Large intestine (tissue), 3 donors: ENCODE data around the gene CBS. TPM values are rescaled to one million over a fixed set of nuclear protein-coding genes. Genes with fewer than 3 reads are reported as not detected.

ENCODE experiments used
- DNase-seq, 2 donors: peaks; one replicate each; pipeline versions ENCODE4 v3.0.0 to v3.0.0-alpha.2; 2013
- H3K27ac ChIP-seq: one replicate; pipeline ENCODE4 v1.5.1; 2013; ENCODE audit warnings: low read length
- H3K27me3 ChIP-seq: 2 replicates; pipeline ENCODE4 v1.6.1; 2013; ENCODE audit warnings: low read length; ENCODE audit not compliant: control insufficient read depth, insufficient read depth
- H3K36me3 ChIP-seq: 2 replicates; pipeline ENCODE4 v1.6.1; 2013; ENCODE audit warnings: low read length; ENCODE audit not compliant: control insufficient read depth, insufficient read depth
- H3K4me1 ChIP-seq: one replicate; pipeline ENCODE4 v1.6.1; 2013; ENCODE audit warnings: low read length; ENCODE audit not compliant: control insufficient read depth, insufficient read depth
- H3K4me3 ChIP-seq: one replicate; pipeline ENCODE4 v1.5.1; 2013; ENCODE audit warnings: low read length
- H3K9me3 ChIP-seq: one replicate; pipeline ENCODE4 v1.6.1; 2013; ENCODE audit warnings: mild to moderate bottlenecking, low read depth, low read length, moderate library complexity; ENCODE audit not compliant: control insufficient read depth
- WGBS: methylation state at CpG from one replicate; pipeline ENCODE4 v1.1.5; 2013; ENCODE audit warnings: low lambda C conversion rate; ENCODE audit not compliant: insufficient coverage; 5-methylcytosine and 5-hydroxymethylcytosine counted together
- polyA plus RNA-seq: library from polyadenylated mRNA; unstranded; fragments of 120-200 nt; gene quantifications from one replicate; pipeline ENCODE4 v1.2.1, GENCODE V29; 2013

Gene CBS
- polyA plus RNA-seq, 1 donor = 8.5 TPM

GRCh38 chr21:43024439-43025136 is 51.0 kb downstream of the CBS start:
- H3K9me3 ChIP-seq = no peaks in the 10 kb centered on the region
- WGBS = 92% methylated on average over 2 of the region's 17 CpGs
- DNase-seq = no peak
- H3K27me3 ChIP-seq = no peaks in the 10 kb centered on the region
- H3K27ac ChIP-seq = no peak overlapping the region
- peaks cover 74% of the 10 kb centered on the region for H3K36me3 ChIP-seq
- no peaks in the 10 kb centered on the region for H3K4me1 ChIP-seq
- no peak overlapping the region for H3K4me3 ChIP-seq

GRCh38 chr21:43023175-43023574 is 52.5 kb downstream of the CBS start:
- Histone ChIP-seq H3K4me3 (no peak overlapping the region), H3K27me3 (no peaks in the 10 kb centered on the region), H3K27ac (no peak overlapping the region), H3K4me1 (no peaks in the 10 kb centered on the region), H3K36me3 (peaks cover 68% of the 10 kb centered on the region), H3K9me3 (no peaks in the 10 kb centered on the region)
- no CpG with 5 or more reads among the region's 8 CpGs for WGBS
- DNase-seq = no peak

DNA sequence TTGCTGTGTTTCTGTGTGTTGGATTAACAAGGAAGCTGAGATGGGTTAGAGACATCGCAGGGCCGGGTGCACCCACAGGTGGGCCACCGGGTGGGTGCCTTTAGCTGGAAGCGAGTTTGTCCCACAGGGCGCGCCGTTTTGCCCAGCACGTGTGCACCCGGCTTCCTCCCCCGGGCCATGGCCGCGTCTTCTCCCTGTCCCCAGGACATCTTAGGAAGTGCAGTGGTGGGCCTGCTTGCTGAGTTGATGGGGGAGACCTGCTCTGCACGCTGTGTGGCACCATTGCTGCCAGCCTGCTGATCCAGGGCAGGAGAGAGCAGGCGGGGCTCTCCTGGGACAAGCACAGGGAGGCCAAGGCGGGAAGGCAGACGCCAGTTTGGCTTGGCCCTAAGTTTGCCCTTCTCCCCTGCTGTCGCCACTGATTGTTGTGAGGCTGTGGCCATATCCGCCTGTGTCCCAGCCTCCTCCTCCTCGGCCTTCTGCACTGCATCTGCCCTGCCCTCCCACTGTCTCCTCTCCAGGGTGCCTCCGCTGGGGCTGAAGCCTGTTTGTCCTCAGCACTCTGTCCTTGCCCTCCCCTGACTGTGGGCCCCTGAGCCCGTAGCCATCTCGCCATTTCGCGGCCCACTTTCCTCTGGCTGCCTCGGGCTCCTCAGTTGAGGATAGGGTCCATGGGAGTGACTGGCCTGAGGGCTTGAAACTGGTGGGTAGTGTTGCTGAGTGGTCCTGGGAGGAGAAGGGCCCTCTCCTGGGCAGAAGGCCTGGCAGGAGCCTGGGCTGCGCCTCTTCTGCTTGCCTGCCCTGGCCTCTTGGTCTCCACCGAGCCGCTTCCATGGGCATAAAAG is 53.7 kb downstream of the CBS start:
- WGBS = no CpG with 5 or more reads among the region's 28 CpGs
- Histone ChIP-seq H3K4me1 (no peaks in the 10 kb centered on the region), H3K27ac (no peak overlapping the region), H3K9me3 (no peaks in the 10 kb centered on the region), H3K27me3 (no peaks in the 10 kb centered on the region), H3K36me3 (peaks cover 67% of the 10 kb centered on the region), H3K4me3 (no peak overlapping the region)
- no peak for DNase-seq

DNA sequence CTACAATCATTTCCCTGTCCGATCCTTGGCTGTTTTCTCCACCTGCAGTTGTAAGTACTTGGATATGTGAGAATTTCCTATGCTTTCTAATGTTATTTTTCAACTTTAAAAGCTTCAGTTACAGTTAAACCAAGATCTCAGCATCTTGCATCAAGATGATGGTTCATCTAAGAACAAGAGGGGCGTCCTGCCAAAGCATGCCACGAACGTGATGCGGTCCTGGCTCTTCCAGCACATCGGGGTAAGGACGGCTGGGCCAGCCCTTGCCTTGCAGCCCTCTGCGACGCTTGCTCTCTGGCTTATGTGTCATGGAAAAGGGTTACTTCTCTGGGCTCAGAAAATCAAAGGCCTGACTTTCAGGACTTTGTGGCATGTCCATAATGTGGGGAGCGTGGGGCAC is 54.4 kb downstream of the CBS start:
- no peak for DNase-seq
- peaks cover 67% of the 10 kb centered on the region for H3K36me3 ChIP-seq
- no peak overlapping the region for H3K4me3 ChIP-seq
- no peaks in the 10 kb centered on the region for H3K27me3 ChIP-seq
- H3K4me1 ChIP-seq = no peaks in the 10 kb centered on the region
- 100% methylated on average over 1 of the region's 10 CpGs for WGBS
- no peaks in the 10 kb centered on the region for H3K9me3 ChIP-seq
- no peak overlapping the region for H3K27ac ChIP-seq

GRCh38 chr21:43020771-43021170 is 54.9 kb downstream of the CBS start:
- Histone ChIP-seq H3K27ac (no peak overlapping the region), H3K27me3 (no peaks in the 10 kb centered on the region), H3K36me3 (peaks cover 70% of the 10 kb centered on the region), H3K4me1 (no peaks in the 10 kb centered on the region), H3K4me3 (no peak overlapping the region), H3K9me3 (no peaks in the 10 kb centered on the region)
- 83% methylated on average over 1 of the region's 6 CpGs for WGBS
- DNase-seq = no peak

DNA sequence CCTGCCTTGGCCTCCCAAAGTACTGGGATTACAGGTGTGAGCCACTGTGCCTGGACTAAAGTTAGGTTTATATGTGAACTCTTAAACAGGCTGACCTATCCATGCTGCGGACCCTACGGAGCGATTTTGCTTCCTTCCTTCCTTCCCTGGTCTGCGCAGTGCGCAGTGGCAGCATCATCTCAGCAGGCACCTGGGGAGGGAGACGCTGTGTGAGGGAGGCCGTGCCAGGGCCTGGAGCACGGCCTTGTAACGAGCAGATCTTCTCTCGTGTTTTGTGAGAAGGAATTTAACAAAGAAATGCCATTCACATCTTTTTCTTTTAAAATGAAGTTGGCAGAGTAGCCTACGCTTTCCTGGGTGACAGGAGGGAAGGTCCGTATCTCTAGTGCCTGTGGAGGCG is 55.5 kb downstream of the CBS start:
- no CpG with 5 or more reads among the region's 13 CpGs for WGBS
- Histone ChIP-seq H3K9me3 (no peaks in the 10 kb centered on the region), H3K4me1 (no peaks in the 10 kb centered on the region), H3K27ac (no peak overlapping the region), H3K4me3 (no peak overlapping the region), H3K36me3 (peaks cover 67% of the 10 kb centered on the region), H3K27me3 (no peaks in the 10 kb centered on the region)
- DNase-seq = no peak

GRCh38 chr21:43018519-43018918 is 57.1 kb downstream of the CBS start:
- Histone ChIP-seq H3K9me3 (no peaks in the 10 kb centered on the region), H3K4me3 (no peak overlapping the region), H3K27ac (no peak overlapping the region), H3K36me3 (peaks cover 55% of the 10 kb centered on the region), H3K27me3 (no peaks in the 10 kb centered on the region), H3K4me1 (no peaks in the 10 kb centered on the region)
- WGBS = no CpG with 5 or more reads among the region's 10 CpGs
- DNase-seq = no peak

DNA sequence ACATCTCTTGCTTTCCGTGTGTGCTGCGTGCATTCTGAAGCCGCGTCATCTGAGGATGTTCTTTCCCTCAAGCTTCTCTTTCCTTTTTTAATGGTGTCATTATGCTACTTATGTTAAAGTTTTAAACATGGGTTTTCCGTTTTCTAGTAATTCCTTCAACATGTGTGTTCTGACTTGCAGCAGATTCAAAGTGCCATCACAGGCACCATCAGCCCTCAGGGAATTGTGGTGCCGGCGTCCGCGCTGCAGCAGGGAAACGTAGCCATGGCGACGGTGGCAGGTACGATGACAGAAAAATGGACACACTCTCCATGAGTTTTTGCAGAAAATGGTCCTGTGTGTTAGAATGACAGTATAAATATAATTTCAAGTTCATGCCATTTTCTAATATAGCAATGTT is 58.9 kb downstream of the CBS start:
- 87% methylated on average over 3 of the region's 13 CpGs for WGBS
- H3K9me3 ChIP-seq = no peaks in the 10 kb centered on the region
- H3K27me3 ChIP-seq = no peaks in the 10 kb centered on the region
- no peak overlapping the region for H3K27ac ChIP-seq
- H3K36me3 ChIP-seq = peaks cover 51% of the 10 kb centered on the region
- no peak overlapping the region for H3K4me3 ChIP-seq
- no peaks in the 10 kb centered on the region for H3K4me1 ChIP-seq
- no peak for DNase-seq

DNA sequence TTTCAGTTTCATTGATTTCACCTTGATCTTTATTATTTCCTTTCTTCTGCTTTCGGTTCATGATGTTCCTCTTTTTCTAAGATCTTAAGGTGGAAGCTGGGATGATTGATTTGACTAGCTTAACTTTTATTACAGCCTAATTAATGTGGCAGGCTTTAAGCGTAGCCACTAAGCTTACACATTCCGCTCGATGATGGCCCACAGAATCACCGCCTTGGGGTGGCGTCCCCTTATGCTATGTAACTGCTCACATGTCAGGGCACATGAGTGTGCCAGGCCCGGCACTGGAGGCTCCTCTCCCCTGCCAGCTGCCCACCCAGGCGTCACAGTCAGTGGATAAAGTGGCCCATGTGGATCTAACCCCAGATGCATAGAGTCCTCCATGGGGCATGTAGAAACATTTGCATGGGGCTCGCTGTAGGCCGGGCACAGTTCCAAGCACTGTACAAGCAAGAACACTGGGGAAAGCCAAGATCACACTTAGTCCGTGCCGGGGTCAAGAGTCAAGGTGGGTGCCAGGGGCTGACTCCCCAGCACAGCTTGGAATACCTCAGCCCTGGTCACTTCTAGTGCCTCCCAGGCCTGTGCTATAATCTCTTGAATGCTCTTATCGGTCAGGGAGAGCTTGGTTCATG is 59.6 kb downstream of the CBS start:
- H3K27ac ChIP-seq = no peak overlapping the region
- H3K27me3 ChIP-seq = no peaks in the 10 kb centered on the region
- H3K4me3 ChIP-seq = no peak overlapping the region
- 92% methylated on average over 1 of the region's 13 CpGs for WGBS
- H3K9me3 ChIP-seq = no peaks in the 10 kb centered on the region
- peaks cover 50% of the 10 kb centered on the region for H3K36me3 ChIP-seq
- no peak for DNase-seq
- H3K4me1 ChIP-seq = no peaks in the 10 kb centered on the region

GRCh38 chr21:43012596-43012995 is 63.0 kb downstream of the CBS start:
- Histone ChIP-seq H3K27ac (no peak overlapping the region), H3K4me1 (no peaks in the 10 kb centered on the region), H3K36me3 (peaks cover 43% of the 10 kb centered on the region), H3K4me3 (no peak overlapping the region), H3K9me3 (no peaks in the 10 kb centered on the region), H3K27me3 (no peaks in the 10 kb centered on the region)
- DNase-seq = no peak
- WGBS = 100% methylated on average over 1 of the region's 6 CpGs
